RWPE1 (cell line): ENCODE measurements around the gene HDAC11.
A peak's percentile ranks its signal among the peaks of the same experiment; 100 is the strongest.
"Not testable (repeated sequence)": the region's sequence is repeated elsewhere in the genome, so short reads cannot be mapped to it uniquely, and the experiment has no call there.

Experiments used
- CTCF ChIA-PET: fragments of 350-600 bp; sonication (Branson Sonifier 250); formaldehyde crosslinking; extraction: SDS; loops from one replicate; lab custom pipeline; 2021; lab: Yijun Ruan, JAX
- POLR2A ChIA-PET: fragments of 400-600 bp; formaldehyde crosslinking; extraction: SDS; loops from one replicate; lab custom pipeline; 2020; ENCODE audit warnings: antibody characterized with exemption; ENCODE audit not compliant: low non-redundant PET; lab: Yijun Ruan, JAX
- DNase-seq: peaks from one replicate; pipeline ENCODE4 v3.0.0; 2012; ENCODE audit warnings: low spot score
- H3K27ac ChIP-seq: fragments of 450-650 bp; 2 replicates; pipeline ENCODE4 v1.5.1; 2017
- TF ChIP-seq, protein P1 (sequence below): fragments of 450-650 bp; conservative IDR thresholded peaks from 2 replicates; pipeline ENCODE4 v1.5.1; 2017; ENCODE audit warnings: low read depth, mild to moderate bottlenecking

Gene HDAC11

GRCh38 chr3:13497386-13497785, 17.3 kb downstream of the HDAC11 start:
- TF ChIP-seq, protein P1, sequence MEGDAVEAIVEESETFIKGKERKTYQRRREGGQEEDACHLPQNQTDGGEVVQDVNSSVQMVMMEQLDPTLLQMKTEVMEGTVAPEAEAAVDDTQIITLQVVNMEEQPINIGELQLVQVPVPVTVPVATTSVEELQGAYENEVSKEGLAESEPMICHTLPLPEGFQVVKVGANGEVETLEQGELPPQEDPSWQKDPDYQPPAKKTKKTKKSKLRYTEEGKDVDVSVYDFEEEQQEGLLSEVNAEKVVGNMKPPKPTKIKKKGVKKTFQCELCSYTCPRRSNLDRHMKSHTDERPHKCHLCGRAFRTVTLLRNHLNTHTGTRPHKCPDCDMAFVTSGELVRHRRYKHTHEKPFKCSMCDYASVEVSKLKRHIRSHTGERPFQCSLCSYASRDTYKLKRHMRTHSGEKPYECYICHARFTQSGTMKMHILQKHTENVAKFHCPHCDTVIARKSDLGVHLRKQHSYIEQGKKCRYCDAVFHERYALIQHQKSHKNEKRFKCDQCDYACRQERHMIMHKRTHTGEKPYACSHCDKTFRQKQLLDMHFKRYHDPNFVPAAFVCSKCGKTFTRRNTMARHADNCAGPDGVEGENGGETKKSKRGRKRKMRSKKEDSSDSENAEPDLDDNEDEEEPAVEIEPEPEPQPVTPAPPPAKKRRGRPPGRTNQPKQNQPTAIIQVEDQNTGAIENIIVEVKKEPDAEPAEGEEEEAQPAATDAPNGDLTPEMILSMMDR = no peak
- ChIA-PET POLR2A (no interaction called here), CTCF (interaction anchor here (2.9 kb wide), 1 partner anchor 151 kb away, joined by 10 read pairs; no protein-coding TSS in a partner anchor)
- H3K27ac ChIP-seq = peak overlapping the region; percentile 91
- DNase-seq = no peak

DNA sequence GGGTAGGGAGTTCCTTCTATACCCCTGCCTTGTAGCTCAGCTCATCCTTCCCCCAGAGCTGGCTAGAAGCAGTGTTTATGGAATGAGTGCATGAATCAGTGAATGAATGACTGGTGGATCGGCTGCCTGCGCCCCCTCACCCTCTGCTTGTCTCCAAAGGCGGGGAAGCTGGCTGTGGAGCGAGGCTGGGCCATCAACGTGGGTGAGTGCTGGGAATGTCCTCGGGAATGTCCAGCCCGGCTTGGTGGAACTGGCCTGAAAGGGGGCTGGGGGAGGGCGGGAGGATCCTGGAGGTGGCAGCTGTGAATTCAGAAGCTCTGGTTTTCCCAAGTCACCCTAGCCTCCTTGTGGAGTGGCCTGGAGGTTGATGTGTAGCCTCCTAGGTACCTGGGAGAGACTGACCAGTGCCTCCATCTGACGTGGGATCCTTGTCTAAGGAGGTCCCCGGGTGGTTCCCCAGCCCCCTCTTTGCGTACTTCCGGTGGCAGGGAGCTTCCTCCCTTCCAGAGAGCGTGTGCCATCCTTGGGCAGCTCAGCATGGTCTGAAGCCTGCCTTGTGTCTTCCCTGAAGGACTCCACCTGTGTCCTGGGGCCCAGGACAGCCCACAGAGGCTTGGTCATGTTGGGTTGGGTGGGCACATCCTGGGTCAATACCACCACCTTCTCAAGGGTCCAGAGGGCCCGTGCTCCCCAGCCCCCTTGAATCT, 18.4 kb downstream of the HDAC11 start:
- CTCF ChIA-PET = interaction anchor here (0.9 to 2.9 kb wide), 2 partner anchors 138 to 149 kb away, joined by 3 to 10 read pairs; no protein-coding TSS in a partner anchor
- DNase-seq = no peak
- TF ChIP-seq, protein P1 = no peak
- POLR2A ChIA-PET = no interaction called here
- peak overlapping the region; percentile 91 for H3K27ac ChIP-seq

GRCh38 chr3:13499246-13499645, 19.1 kb downstream of the HDAC11 start:
- CTCF ChIA-PET = interaction anchor here (2.9 kb wide), 1 partner anchor 149 kb away, joined by 10 read pairs; no protein-coding TSS in a partner anchor
- POLR2A ChIA-PET, DNase-seq: not testable (repeated sequence)
- peak overlapping the region; percentile 91 for H3K27ac ChIP-seq

DNA sequence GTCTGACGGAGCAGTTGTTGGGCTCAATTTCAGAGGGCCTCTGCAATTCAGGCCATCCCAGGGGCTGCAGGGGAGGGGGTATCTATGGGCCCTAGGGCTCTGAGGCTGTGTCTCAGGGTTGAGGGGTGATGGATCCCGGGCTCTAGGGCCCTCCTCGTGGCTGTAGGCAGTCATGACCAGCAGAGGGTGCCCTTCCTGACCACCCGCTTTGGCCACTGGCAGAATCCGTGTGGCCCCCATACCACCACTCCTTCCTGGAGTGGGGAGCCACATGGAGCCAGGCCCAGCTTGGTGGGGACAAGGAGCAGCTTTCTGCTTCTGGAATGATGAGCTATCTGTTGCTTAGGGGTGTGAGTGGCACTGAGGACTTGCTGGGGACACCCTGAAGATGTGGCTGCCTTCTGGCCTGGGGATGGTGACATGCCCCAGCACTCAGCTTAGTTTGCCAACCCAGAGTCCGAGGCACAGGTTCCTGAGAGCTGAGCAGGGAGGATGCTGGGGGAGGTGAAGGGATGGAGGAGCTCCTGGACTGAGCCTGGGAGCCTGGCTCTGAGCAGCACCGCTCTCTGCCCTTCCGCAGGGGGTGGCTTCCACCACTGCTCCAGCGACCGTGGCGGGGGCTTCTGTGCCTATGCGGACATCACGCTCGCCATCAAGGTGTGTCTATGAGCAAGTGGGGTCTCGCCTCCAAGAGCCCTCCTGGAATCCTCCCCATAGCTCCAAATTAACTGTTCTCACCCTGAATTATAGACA, 20.2 kb downstream of the HDAC11 start:
- no peak for DNase-seq
- H3K27ac ChIP-seq = peak overlapping the region; percentile 91
- POLR2A ChIA-PET = no interaction called here
- TF ChIP-seq, protein P1 = peak; percentile 23; the same call in 1 of the 2 replicates
- CTCF ChIA-PET = interaction anchor here (0.6 to 1.0 kb wide), 4 partner anchors 121 to 622 kb away, joined by 3 read pairs; no protein-coding TSS in a partner anchor

DNA sequence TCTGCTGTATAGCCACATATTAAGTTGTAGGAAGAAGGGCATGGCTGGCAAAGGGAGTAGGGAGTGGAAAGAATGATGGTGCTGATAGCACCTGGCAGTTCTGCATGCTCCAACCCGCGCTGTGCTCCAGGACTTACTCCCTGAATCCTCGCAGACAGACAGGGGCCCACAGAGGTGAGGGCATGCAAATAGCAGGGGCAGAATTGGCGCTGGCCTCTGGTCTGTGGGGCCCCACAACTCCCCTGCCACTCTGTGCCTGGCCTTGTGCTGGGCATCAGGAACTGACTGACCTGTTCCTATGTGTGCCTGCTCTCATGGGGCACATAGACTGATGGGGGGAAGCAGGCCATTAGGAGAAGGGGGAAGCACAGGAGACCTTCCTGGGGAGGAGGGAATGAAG, 20.9 kb downstream of the HDAC11 start:
- peak overlapping the region; percentile 91 for H3K27ac ChIP-seq
- no peak for DNase-seq
- TF ChIP-seq, protein P1 = no peak
- ChIA-PET CTCF (interaction anchor here (0.6 kb wide), 1 partner anchor 621 kb away, joined by 3 read pairs; no protein-coding TSS in a partner anchor), POLR2A (no interaction called here)

- ChIA-PET POLR2A (no interaction called here), CTCF (no interaction called here)
- H3K27ac ChIP-seq = peak overlapping the region; percentile 91
- TF ChIP-seq, protein P1 = no peak
- no peak for DNase-seq
These were observed 21.4 kb downstream of the HDAC11 start for GRCh38 chr3:13501521-13501920.
